Cortex of kidney (tissue), 1 donor: ENCODE results near the gene ZNF284.
"Not testable (repeated sequence)": the region's sequence is repeated elsewhere in the genome, so short reads cannot be mapped to it uniquely, and the experiment has no call there.

Source experiments
- DNase-seq: peaks from one replicate; lab custom pipeline; 2025; lab: John Stamatoyannopoulos, UW

Gene ZNF284

DNA sequence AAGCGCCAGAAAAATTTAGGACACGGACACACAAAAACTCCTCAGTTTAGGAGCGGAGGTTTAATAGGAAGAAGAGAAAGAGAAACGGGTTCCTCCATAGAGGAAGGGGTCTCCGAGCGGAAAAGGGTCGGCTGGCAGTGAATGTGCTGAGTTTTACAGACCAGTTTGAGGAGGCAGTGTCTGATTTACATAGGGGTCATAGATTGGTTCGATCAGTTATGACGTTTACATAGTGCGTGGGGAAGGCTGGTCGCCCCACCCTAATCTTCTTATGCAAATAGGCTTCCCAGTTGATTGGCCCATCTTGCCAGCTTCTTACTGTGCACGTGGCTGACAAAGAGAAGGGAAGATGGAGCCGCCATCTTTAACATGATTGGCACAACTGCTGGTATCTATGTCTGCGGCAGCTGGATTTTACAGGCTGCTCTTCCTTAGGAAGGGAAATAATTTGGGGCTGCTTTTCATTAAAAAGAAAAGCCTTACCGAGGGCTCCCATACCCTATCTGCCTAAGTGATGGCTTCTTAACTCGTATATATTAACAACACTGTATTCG is 40.0 kb downstream of the ZNF284 start:
- no peak for DNase-seq

DNA sequence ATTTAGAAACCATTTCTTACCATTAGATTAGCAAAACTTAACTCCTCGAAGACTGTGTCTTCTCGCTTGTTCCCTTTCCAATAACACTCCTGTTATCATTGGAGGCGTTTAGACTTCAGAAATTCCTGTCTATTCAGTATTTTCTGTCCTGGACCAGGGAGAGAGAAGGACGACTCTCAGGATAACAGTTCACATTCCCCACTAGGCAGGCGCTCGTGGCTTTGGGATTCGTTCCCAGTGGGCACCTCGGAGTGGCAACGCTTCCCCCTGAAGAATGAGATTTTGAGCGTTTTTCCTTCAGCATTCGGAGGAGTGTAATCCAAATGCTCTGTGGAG is 40.8 kb downstream of the ZNF284 start:
- no peak for DNase-seq

DNA sequence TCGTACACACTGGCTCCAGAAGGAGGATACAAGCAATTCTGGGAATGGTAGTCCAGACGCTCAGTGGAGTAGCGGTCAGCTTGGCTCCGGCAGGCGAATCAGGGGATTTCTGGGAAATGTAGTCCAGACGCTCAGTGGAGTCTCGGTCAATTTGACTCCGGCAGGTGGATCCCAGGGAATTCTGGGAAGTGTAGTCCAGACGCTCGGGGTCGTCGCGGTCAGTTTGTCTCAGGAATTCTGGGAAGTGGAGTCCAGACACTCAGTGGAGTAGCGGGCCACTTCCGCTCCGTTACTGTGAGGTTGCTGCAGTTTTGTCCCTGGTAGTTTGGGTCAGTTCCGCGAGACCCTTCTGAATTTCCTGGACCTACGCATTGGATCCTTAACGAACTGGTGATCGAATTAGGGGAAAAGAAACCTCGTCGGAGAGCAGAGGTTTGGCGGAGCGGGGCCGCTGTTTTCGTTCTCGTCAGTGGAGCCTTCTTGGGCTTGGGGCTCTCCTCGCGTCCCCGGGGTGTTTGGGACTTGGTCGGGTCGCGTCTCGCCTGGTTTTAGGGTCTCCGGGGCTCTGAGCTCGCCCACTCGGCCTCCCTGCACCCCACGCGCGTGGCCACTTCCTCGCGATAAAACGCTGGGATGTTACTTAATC is 41.3 kb downstream of the ZNF284 start, which contains the start of gene ZNF225:
TSS of gene ZNF225 (plus strand) at position 262 of the 646 bp plus-strand sequence. CDS start 2,429 bp downstream, outside the sequence.
- DNase-seq, result peak; percentile 26

DNA sequence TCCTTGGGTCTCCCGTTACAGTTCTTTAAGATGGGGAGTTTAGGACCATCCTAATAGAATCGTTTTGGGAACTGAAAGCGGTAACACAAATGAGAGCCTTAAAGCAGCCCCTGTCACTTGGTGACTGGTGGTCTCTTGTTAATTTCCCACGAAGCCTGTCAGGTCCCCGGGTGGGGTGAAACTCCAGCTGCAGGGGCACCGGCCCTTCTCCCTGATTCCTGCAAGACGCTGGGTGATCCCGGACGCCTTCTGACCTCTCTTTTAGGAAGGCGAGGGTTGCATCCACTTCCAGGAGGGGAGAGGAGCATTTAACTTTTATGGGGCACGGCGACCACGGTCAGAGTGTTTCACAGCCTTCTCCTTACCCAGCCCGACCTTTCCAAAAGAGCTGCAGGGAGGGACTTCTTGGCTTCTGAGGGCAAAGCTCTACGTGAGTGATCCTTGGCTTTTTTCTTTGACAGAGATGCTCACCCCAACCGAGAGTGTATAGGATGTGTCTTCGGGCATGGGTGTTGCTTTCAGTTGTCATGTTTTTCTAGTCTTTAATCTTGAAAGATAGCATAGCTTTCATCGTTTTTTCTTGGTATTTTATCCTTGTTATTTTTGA is 41.9 kb downstream of the ZNF284 start:
- DNase-seq, result no peak

DNA sequence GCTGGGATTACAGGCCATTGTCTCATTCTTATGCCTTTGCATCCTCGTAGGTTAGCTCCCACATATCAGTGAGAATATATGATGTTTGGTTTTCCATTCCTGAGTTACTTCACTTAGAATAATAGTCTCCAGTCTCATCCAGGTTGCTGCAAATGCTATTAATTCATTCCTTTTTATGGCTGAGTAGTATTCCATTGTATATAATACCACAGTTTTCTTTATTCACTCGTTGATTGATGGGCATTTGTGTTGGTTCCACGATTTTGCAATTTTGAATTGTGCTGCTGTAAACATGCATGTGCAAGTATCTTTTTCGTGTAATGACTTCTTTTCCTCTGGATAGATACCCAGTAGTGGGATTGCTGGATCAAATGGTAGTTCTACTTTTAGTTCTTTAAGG is 49.2 kb downstream of the ZNF284 start:
- not testable (repeated sequence) for DNase-seq

DNA sequence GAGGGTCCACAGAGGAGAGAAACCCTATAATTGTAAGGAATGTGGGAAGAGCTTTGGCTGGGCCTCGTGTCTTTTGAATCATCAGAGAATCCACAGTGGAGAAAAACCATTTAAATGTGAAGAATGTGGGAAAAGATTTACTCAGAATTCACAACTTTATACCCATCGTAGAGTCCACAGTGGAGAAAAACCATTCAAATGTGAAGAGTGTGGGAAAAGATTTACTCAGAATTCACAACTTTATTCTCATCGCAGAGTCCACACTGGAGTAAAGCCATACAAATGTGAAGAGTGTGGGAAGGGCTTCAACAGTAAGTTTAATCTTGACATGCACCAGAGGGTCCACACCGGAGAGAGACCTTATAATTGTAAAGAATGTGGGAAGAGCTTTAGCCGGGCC is 60.0 kb downstream of the ZNF284 start:
- DNase-seq, result no peak
